ENCODE results near the gene NME4.

The NME4 gene

GRCh38 chr16:441447-441846, 44.4 kb downstream of the NME4 start:
- no peak overlapping the region for H3K4me3 ChIP-seq (replicated peaks; ENCODE audit: insufficient read depth, low read length)

GRCh38 chr16:442976-443375, 46.0 kb downstream of the NME4 start:
- H3K27me3 ChIP-seq (ENCODE audit: insufficient read depth, poor library complexity, severe bottlenecking), result no peaks in the 10 kb centered on the region
- DNase-seq (ENCODE audit: low read depth in 1 of 2, low spot score in 1 of 2), result no peak
- no peak overlapping the region for H3K27ac ChIP-seq (replicated peaks)
- TF ChIP-seq GABPA (IDR thresholded peaks at IDR 0.05; ENCODE audit: low read depth) (no peak), SPI1 (IDR thresholded peaks at IDR 0.05; ENCODE audit: borderline replicate concordance, low read depth) (no peak), CTCF (IDR thresholded peaks at IDR 0.05; ENCODE audit: insufficient read depth, low read length) (no peak)
- H3K4me3 ChIP-seq (replicated peaks; ENCODE audit: insufficient read depth, low read length), result no peak overlapping the region

More at GRCh38 chr16:441447-441846, 44.4 kb downstream of the NME4 start:
- TF ChIP-seq REST (IDR thresholded peaks at IDR 0.05; ENCODE audit: insufficient replicate concordance, low read depth), result no peak
- no peak for TF ChIP-seq CTCF (IDR thresholded peaks at IDR 0.05; ENCODE audit: insufficient read depth, low read length)
- no peak for TF ChIP-seq GABPA (IDR thresholded peaks at IDR 0.05; ENCODE audit: low read depth)
- TF ChIP-seq SPI1 (IDR thresholded peaks at IDR 0.05; ENCODE audit: borderline replicate concordance, low read depth), result no peak
- no peak for TF ChIP-seq POLR2AphosphoS5 (IDR thresholded peaks at IDR 0.05; ENCODE audit: low read depth)
- no peak overlapping the region for H3K27ac ChIP-seq (replicated peaks)
- H3K27me3 ChIP-seq (ENCODE audit: insufficient read depth, poor library complexity, severe bottlenecking), result no peaks in the 10 kb centered on the region
- no peak for DNase-seq (ENCODE audit: low read depth in 1 of 2, low spot score in 1 of 2)

GRCh38 chr16:444027-444426, 47.0 kb downstream of the NME4 start:
- TF ChIP-seq POLR2AphosphoS5 (IDR thresholded peaks at IDR 0.05; ENCODE audit: low read depth), result no peak
- no peak for DNase-seq (ENCODE audit: low read depth in 1 of 2, low spot score in 1 of 2)
- H3K27ac ChIP-seq (replicated peaks), result no peak overlapping the region
- no peak overlapping the region for H3K4me3 ChIP-seq (replicated peaks; ENCODE audit: insufficient read depth, low read length)
- H3K27me3 ChIP-seq (ENCODE audit: insufficient read depth, poor library complexity, severe bottlenecking), result no peaks in the 10 kb centered on the region

GRCh38 chr16:445566-445965, 48.6 kb downstream of the NME4 start:
- H3K4me3 ChIP-seq (replicated peaks; ENCODE audit: insufficient read depth, low read length), result no peak overlapping the region
- no peak for DNase-seq (ENCODE audit: low read depth in 1 of 2, low spot score in 1 of 2)
- no peak for TF ChIP-seq REST (IDR thresholded peaks at IDR 0.05; ENCODE audit: insufficient replicate concordance, low read depth)
- TF ChIP-seq CTCF (IDR thresholded peaks at IDR 0.05; ENCODE audit: insufficient read depth, low read length), result no peak
- TF ChIP-seq POLR2AphosphoS5 (IDR thresholded peaks at IDR 0.05; ENCODE audit: low read depth), result no peak
- no peak for TF ChIP-seq SPI1 (IDR thresholded peaks at IDR 0.05; ENCODE audit: borderline replicate concordance, low read depth)
- no peaks in the 10 kb centered on the region for H3K27me3 ChIP-seq (ENCODE audit: insufficient read depth, poor library complexity, severe bottlenecking)
- no peak overlapping the region for H3K27ac ChIP-seq (replicated peaks)

Data from HL-60 (cell line).